Stimulated activated CD8-positive, alpha-beta memory T cell treated with anti-CD3 and anti-CD28 coated beads, Interleukin-15, amount 100 ng/mL, for 24 hours (primary cell): Measurements from ENCODE around the gene GTF2B.
"Not testable (repeated sequence)": the region's sequence is repeated elsewhere in the genome, so short reads cannot be mapped to it uniquely, and the experiment has no call there.

Experiments used
- DNase-seq: peaks from one replicate; pipeline ENCODE4 v3.0.0-alpha.2; 2020; ENCODE audit warnings: low read depth

The GTF2B gene, protein sequence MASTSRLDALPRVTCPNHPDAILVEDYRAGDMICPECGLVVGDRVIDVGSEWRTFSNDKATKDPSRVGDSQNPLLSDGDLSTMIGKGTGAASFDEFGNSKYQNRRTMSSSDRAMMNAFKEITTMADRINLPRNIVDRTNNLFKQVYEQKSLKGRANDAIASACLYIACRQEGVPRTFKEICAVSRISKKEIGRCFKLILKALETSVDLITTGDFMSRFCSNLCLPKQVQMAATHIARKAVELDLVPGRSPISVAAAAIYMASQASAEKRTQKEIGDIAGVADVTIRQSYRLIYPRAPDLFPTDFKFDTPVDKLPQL

DNA sequence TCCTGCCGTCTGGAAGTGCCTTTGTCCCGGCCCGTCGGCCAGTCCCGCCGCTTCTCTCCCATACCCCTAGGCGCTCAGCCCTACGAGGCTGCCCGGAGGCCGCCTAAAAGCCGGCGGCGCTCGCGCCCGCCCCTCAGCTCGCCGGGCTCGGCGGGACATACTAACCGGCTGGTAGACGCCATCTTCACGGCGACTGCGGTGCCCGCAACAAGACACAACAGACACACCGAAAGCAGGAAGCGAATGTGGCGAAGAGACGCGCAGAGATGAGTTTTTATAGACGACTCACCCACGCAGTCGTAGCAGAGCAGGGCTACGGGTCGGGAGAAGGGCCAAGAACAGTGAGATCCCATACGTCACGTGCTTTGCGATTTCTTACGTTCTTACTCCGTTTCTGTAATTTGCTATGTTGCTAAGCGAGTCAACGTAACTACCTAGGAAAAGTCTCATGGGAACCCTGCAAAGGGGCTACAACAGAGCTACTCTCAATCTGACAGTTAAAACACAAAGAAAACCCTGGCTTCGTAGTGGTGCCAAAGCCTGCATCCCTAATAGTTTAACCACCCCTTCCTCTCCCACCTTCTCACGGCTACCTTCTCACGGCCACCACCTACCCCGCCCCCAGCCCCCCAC, at the start of gene GTF2B:
Gene GTF2B (minus strand): TSS at position 250 of the 633 bp plus-strand sequence. CDS start 68 bp downstream, at position 182.
- peak; percentile 71 for DNase-seq

DNA sequence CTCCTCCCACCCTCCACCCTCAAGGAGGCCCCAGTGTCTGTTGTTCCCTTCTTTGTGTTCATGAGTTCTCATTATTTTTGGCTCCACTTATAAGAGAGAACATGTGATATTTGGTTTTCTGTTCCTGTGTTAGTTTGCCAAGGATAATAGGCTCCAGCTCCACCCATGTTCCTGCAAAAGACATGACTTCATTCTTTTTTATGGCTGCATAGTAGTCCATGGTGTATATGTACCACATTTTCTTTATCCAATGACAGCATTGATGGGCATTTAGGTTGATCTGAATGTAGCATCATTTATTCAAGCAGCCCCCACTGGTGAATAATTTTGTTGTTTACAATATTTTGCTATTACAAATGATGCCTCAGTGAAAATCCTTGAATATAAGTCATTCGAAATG, 47.2 kb upstream of the GTF2B start:
- DNase-seq, result not testable (repeated sequence)

DNA sequence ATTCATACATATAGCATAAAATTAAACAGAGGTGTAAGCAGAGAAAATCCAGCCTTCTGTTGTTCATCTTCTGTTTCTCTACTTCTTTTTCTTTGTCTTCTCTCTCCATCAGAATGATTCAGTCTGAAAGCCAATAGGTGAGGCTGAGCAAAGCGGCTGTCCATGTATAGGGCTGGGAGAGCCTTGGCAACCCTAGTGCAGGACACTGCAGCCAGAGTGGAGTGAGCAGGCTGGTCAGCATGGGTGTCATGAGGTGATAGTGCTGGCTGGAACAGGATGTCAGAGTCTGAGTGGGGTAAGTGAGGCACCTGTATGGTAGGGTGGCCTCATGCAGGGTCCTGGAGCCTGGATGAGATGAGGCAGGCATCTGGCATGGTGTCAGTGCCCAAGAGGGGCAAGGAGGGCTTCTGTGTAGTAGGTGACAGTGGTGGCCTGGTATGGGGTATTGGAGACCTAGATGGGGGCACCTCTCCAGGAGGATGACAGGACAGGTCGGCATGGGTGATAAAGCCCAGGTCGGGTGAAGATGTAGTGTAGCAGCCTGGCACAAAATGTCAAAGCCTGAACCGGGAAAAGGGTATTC, 45.5 kb upstream of the GTF2B start:
- DNase-seq, result no peak

DNA sequence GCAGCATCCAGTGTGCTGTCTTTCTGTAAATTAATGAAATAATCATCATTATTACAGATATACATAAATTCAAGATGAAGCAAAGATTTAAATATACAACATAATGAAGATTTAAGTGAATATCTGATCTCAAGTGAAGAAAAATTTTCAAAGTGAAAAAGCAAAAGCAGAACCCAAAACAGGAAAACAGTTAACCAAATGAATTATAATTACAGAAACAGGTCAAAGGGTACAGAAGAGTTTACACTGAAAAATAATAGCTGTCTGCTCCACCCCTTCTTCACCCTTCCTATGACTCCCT, 44.8 kb upstream of the GTF2B start:
- DNase-seq, result no peak

DNA sequence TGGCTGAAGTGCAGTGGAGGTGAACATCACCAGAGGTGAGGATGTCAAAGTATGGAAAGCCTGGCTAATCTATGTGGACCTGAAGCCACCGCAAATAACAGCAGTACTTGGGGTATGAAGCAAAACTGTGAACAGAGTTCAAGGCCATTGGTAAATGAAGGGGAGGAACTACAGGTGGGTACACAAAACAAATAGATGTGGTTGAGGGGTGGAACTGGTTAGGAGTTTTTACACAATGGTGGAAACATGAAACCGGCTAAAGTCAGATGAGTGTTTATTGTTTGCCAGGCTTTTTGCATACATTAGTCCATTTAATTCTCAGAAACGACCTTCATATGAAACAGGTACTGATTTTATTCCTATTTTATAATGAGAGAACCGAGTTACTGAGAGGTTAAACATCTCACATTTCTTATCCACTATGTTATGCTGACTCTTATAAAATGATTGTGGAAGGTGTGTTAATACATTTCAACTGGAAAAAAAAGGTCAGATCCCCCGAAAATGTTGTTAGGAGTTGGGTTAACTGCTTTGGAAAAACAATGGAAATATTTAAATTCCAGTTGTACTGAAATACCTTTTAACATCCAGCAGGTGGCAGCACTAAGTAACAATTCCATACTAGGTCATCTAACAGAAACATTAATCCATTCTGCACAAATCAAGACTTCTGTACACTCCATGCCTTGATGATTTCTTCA, 44.3 kb upstream of the GTF2B start:
- DNase-seq, result no peak

DNA sequence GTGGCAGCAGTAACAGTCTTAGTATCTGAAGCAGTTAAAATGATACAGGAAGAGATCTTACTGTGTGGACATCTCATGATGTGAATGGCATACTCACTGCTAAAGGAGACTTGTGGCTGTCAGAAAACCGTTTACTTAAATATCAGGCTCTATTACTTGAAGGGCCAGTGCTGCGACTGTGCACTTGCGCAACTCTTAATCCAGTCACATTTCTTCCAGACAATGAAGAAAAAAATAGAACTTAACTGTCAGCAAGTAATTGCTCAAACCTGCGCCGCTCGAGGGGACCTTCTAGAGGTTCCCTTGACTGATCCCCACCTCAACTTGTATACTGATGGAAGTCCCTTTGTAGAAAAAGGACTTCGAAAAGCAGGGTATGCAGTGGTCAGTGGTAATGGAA, 38.8 kb upstream of the GTF2B start:
- DNase-seq, result not testable (repeated sequence)

DNA sequence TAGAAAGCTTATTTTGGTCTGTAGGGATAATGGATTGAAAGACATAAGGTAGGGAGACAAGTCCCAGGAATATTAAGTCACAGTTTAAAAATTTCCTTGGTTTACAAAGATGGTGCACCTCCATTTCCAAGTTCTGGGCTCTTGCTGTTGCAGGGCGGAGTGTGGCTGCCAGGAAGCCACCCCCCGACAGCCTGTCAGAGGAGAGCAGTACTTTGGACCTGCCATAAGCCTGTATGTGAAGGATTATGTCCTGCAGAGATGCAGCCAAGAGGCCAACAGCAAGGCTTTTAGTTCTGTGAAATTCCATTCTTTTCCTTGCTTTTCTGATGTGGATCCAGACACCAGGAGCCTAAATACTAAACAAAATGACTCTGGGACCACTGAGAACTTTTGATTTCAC, 31.9 kb upstream of the GTF2B start:
- no peak for DNase-seq

DNA sequence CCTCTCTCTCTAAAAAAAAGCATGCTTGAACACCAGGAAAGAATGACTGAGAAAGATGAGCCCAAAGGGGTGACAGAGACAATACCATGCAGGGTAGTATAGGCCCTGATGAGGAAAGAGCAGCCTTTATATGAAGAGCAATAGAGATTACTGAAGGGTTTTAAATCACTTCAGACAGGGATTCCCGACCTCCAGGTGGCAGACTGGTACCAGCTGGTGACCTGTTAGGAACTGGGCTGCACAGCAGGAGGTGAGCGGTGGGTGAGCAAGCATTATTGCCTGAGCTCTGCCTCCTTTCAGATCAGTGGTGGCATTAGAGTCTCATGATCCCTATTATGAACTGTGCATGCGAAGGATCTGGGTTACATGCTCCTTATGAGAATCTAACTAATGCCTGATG, 30.8 kb upstream of the GTF2B start:
- DNase-seq, result no peak

DNA sequence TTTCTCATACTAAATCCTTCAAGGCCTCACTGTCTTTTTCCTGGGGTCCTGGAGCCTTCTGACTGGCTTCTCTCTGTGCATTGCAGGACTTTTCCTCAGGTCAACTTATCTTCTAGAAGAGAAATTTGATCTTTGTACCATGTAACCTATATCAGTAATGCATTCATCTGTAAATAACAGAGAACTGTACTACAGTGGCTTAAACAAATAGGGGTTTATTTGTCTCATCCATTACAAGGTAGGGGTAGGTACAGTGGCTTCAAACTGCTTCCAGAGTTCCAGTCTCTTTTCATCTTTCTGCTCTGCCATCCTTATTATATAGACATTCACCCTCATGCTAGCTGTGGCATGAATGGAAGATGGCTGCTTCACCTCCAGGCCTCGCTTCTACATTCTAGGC, 29.5 kb upstream of the GTF2B start:
- DNase-seq, result no peak

DNA sequence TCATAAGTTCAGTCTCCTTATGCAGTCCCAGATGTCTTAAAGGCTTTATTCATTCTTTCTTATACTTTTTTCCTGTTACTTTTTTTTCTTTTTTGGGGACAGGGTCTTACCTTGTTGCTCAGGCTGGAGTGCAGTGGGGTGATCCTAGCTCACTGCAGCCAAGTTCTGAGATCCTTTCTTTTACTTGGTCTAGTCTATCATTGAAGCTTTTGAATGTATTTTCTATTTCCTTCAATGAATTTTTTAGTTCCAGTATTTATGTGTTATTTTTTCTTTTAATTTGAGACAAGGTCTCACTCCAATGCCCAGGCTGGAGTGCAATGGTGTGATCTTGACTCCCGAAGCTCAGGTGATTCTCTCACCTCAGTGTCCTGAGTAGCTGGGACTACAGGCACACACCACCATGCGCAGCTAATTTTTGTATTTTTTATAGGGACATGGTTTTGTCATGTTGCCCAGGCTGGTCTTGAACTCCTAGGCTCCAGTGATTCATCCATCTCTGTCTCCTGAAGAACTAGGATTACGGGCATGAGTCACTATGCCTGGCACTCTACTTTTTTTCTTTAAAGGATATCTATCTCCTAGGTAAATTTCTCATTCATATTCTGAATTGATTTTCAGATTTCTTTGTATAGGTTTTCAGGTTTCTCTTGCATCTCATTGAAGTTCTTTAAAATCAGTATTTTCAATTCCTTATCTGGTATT, 26.1 kb upstream of the GTF2B start:
- no peak for DNase-seq

DNA sequence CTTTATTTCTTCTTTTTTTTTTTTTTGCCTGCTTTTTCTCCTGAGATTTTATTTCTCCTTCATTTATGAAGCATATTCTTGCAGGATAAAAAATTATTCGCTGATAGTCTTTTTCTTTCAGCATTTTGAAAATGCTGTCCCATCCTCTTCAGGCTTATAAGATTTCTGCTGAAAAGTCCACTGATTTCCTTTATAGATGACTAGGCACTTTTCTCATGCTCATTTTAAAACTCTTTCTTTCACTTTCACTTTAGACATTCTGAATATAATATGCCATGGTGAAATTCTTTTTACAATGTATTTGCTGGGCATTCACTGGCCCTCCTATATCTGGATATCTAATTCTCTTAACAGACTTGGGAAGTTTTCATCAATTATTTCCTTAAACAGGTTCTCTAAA, 25.5 kb upstream of the GTF2B start:
- DNase-seq, result no peak

DNA sequence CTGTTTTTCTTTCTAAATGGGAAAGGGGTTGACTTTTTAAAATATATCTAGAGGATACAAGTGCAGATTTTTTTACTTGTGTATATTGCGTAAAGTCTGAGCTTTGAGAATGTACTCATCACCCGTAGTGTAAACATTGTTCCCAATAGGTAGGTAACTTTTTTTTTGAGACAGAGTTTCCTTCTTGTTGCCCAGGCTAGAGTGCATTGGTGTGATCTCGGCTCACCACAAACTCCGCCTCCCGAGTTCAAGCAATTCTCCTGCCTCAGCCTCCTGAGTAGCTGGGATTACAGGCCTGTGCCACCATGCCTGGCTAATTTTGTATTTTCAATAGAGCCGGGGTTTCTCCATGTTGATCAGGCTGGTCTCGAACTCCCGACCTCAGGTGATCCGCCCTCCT, 20.4 kb upstream of the GTF2B start:
- DNase-seq, result not testable (repeated sequence)

DNA sequence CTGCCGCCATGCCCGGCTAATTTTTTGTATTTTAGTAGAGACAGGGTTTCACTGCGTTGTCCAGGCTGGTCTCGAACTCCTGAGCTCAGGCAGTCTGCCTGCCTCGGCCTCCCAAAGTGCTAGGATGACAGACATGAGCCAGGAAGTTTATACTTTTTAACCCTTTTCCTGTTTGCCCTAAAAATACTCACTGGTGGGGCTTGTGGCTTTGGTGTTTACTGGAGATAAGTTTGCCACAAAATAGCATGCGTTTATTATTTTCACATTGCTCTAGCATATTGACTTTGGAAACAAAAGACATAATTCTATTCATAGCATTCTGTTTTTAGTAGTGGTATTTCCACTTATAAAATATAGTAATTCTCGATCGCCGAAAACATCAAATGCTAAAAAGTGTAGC, 19.8 kb upstream of the GTF2B start:
- no peak for DNase-seq

DNA sequence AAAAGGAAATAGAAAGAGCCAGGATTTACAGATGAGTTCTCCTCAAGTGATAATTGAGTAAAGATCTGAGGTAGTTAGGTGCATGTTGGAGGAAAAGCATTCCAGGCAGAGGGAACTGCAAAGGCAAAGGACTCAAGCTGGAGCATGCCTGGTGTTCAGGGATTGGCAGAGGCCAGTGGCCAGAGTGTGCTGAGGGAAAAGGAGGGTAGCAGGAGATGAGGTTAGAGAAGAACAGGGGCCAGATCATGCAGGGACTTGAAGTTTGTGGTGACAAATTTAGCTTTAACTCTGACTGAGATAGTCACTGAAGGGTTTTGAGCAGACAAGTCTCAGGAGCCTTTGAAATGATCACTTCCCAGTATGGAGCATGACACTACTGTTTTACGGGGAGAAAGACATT, 19.0 kb upstream of the GTF2B start:
- no peak for DNase-seq

DNA sequence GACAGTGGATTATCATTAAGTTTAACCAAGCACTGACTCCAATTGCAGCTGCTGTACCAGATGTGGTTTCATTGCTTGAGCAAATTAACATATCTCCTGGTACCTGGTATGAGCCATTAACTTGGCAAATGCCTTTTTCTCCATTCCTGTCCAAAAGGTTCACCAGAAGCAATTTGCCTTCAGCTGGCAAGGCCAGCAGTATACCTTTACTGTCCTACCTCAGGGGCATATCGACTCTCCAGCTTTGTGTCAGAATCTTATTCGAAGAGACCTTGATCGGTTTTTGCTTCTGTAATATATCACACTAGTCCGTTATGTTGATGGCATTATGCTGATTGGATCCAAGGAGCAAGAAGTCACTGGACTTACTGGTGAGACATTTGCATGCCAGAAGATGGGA, 9.5 kb upstream of the GTF2B start:
- DNase-seq, result no peak

DNA sequence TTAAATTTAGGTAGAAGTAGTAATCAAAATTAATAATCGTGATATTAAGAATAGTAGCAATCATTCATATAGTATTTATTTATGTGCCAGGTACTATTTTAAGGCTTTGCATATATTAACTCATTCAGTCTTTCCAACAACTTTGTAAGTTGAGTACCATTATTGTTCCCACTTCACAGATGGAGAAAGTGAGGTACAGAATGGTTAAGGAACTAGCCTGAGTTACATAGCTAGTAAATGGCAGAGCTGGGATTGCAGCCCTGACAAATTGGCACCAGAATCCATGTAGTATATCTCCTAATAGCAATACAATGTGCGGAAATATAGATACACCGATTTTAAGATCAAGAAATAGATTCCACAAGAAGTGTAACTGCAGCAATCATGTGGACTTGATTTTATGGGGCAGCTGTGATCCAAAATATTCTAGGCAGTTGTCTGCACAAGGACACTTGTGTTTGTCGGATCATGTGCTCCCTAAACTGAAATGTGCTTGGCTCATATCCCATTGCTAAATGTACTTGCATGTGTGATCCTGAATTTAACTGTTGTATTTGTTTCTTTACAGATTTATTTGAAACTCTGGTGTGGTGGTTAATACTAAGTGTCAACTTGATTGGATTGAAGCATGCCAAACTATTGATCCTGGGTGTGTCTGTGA, 5.8 kb upstream of the GTF2B start:
- DNase-seq, result no peak

DNA sequence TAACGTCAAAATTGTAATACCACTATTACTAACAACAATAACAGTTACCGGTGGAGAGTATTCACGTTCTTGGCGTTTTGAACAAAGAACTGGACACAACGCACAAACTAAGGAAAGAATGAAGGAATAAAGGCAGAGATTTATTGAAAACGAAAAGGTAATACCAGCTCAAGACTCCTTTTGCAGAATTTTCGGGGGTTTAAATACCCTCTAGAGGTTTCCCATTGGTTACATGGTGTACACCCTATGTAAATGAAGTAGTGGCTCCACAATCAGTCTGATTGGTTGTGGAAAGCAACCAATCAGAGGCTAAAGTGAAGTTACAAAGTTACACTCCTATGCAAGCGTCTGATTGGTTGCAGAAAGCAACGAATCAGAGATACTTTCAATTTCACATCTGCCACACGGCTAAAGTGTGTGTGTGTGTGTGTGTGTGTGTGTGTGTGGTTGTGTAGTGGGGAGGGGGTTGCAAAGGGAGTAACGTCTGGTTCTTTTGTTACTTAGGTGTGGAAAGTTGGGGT, 1.1 kb upstream of the GTF2B start:
- no peak for DNase-seq

DNA sequence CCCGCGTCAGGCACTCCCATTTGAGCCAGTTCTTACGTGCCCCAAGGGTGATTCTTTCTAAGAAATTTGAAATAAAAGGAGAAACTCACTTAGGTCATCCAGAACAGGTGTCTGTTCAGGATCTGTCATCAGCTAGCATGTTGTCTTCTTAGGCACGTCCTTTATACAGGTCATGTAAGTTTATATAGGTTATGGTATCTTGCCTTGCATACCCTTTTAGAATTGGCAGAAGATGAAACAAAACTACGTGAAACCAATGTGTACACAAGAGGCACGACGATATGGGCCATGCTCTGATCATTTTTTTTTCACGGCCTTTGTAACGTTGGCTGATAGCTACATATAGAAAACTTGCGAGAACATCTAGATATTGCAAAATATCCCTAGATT, 579 bp upstream of the GTF2B start:
- DNase-seq, result no peak

DNA sequence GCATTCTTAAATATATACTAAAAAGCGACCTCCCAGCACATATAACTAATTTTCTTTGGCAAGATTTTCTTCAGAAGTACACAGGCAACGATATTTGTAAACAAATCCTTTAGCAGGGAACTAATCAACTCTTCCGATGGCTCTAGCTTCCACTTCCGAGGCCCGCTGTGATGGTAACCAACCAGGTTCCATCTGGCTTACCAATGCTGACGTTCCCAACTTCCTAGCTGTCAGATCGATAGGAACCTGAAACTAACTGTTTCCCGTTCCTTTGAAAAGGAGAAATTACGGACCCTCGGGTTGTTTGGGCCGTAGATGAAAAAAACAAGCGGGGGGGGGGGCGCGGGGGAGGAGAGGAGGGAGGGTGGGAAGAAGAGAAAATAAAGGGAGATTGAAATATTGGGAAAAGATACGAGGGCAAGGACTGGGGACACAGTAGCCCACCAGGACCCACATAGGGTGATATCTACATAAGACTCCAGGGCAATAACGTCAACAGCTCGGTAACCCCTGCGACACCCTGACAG, 513 bp downstream of the GTF2B start:
- DNase-seq, result no peak

DNA sequence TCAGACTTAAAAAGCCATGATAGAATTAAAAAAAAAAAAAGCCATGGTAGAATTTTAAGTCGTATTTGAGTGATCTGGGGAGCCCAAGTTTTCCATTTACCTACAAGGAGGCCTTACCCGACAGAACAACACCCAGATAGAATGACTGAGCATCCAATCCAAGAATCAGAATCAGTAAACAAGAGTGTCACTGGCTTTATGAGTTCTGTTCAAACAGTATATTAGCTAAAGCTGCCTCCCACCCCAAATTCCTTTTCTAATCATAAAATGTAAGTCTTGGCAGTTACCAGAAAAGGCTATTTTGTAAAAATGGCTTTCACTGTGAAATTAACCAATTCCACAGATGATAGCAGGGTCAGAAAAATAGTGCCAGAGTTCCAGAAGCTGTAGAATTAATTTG, 1.2 kb downstream of the GTF2B start:
- DNase-seq, result no peak

DNA sequence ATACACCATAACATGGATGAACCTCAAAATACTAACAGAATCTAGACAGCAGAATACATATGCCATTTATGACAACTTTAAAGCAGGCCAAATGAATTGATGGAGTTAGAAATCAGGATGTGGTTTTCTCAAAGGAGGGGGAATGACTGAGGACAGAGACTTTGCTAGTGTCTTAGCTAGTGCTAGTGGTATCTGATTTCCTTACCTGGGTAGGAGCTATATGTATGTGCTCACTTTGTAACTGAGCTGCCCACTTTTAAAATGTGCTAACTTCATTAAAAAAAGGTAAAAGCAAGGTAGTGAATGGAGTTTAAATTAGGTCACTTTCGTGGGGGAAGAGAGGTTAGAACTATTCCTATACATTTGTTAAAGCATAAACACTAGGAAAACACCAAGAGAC, 2.6 kb downstream of the GTF2B start:
- DNase-seq, result no peak

DNA sequence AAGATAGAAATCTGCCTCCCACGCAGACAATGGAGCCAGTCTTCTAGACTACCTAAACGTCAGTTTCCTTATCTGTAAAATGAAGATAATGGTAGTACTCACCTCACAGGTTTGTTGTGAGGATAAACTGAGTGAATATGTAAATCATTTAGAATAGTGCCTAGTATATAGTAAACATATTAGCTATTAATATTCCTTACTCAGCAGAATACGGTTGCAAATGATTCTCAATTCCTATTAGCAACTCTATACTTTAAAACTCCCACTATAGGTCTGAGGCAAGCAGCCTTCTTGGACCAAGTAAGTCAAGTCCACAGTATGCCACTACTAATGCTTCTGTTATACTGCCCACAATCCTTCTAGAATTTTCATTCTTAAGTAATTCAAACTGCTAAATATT, 5.4 kb downstream of the GTF2B start:
- DNase-seq, result no peak
